HG02943 (cell line): ENCODE measurements around the gene BTBD8.

Experiments
- ATAC-seq: cut with Tn5 transposase; IDR thresholded peaks from one replicate; pipeline ENCODE4 v1.9.1; 2021; ENCODE audit warnings: mild to moderate bottlenecking, low read depth, moderate library complexity; ENCODE audit not compliant: unreplicated experiment

BTBD8 gene

DNA sequence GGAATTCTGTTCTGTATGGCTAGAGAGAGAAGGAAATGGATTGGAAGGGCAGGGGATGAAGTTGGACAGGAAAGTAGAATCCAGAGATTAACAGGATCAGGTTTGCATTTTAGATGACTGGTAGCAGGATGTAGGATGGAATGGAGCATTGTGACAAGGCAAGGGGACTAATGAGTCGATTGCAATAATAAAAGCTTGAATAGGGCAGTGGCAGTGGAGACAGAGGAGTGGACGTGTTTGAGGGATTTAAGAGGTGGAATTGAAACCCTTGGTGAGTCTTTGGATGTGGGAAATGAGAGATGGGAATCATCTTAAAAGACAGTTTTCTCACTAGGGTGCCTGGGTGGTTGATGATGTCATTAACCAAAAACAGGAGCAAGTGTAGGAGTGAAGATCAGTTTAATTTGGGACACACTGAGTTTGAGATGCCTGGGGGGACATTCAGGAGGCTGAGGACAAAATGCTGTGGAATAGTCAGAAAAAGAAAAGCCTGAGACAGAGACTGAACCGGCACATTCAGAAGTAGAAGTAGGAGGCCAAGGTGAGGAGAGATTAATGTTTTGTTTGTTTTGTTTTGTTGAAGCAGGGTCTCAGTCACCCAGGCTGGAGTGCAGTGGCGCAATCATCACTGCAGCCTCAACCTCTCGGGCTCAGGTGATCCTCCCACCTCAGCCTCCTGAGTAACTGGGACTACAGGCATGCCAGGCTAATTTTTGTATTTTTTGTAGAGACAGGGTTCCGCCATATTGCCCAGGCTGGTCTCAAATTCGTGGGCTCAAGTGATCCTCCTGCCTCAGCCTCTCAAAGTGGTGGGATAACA, 108.5 kb downstream of the BTBD8 start:
- no peak for ATAC-seq

DNA sequence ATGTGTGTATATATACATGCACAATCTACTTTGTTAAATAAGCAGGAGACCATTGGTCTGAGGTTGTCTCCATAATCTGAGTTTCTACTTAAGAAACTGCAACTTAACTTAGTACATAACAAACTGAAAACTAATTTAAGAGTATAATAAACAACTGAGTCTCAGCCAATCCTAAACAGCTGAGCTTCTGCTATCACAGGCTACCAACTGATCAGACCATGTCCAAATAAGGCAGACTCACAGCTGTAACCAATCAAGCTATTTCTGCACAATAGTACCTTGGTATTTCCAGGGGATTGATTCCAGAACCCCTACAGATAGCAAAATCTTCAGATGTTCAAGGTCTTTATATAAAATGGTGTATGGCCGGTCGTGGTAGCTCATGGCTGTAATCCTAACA, 111.6 kb downstream of the BTBD8 start:
- no peak for ATAC-seq

DNA sequence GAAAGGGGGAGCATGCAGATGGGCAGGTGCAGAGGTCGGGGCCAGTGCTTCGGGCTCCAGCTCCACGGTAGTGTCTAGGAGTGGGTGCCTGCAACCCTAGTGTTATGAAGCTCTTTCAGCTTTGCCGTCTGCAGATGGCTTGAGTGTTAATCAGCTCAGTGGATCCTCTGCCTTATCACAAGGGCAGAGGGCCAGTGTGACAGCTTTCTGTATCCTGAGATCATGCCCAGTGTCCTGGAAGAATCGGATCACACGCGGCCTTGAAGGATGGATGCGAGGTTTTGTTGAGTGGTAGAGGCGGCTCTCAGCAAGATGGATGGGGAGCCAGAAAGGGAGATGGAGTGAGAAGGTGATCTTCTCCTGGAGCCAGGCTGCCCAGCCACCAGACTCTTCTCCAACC, 112.1 kb downstream of the BTBD8 start:
- ATAC-seq: no peak

GRCh38 chr1:92194511-92194910, 114.4 kb downstream of the BTBD8 start:
- ATAC-seq: no peak

- ATAC-seq: no peak
Observed at GRCh38 chr1:92201973-92202372, 121.8 kb downstream of the BTBD8 start.

GRCh38 chr1:92203105-92203504, 123.0 kb downstream of the BTBD8 start:
- no peak for ATAC-seq

GRCh38 chr1:92210701-92211100, 130.6 kb downstream of the BTBD8 start:
- no peak for ATAC-seq

DNA sequence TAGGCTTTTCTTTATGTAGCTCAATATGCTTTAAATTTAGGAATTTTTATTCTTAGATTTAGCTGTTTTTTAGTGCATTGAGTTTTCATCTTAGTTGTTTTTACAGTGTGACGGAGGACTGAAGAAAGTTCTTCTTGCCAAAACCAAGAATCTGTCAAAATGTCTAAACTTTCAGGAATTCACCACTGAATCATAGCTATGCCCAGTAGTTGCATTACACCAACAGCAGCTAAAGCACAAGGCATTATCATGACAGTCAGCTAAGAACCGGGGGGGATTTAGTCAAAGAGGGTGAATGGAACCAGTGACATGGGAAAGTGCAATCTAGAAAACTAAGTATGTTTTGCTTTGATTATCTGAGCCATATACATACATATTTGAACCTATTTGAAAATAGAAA, 131.0 kb downstream of the BTBD8 start:
- ATAC-seq: no peak

- no peak for ATAC-seq
Observed at GRCh38 chr1:92217721-92218120, 137.6 kb downstream of the BTBD8 start, which contains the start of gene C1orf146. C1orf146 (plus strand) TSS chr1:92217915; CDS start chr1:92231421, 13,506 bp downstream.

DNA sequence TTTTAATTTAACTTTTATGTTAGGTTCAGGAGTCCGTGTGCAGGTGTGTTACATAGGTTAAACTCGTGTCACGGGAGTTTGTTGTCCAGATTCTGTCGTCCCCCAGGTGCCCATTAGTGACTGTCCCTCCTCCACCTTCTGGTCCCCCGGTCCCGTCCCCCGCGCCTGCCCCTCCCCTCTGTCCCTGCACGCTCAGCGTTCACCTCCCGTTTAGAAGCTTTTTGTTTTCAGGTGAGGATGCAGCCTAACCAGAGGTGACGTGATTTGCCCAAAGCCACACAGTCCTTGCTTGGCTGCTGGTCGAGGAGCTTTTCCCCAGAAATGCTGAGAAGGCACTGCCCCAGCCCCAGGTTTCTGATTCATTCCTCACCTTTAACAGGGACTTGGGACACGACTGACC, 138.4 kb downstream of the BTBD8 start:
- ATAC-seq: no peak

GRCh38 chr1:92219028-92219427, 138.9 kb downstream of the BTBD8 start:
- no peak for ATAC-seq

DNA sequence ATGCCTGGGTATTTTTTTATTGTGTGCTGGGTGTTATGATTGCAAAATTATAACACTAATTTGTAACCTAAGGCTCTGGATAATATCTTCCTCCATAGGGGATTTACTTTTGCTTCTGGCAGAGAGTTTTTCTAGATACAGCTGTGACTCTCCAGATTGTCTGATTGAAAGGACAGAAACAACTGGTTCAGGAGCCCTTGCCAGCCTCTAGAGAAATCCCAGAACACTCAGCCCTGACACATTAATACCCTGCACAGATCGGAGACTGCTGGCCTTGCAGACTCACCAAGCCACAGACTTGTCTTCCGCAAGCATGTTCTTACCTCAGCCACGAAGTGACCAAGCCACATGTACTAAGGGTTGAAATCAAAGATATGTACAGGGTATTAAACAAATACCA, 148.3 kb downstream of the BTBD8 start:
- ATAC-seq: no peak

- no peak for ATAC-seq
Observed at GRCh38 chr1:92230736-92231135, 150.6 kb downstream of the BTBD8 start.
